ENCODE data around the gene FRY.

The FRY gene

DNA sequence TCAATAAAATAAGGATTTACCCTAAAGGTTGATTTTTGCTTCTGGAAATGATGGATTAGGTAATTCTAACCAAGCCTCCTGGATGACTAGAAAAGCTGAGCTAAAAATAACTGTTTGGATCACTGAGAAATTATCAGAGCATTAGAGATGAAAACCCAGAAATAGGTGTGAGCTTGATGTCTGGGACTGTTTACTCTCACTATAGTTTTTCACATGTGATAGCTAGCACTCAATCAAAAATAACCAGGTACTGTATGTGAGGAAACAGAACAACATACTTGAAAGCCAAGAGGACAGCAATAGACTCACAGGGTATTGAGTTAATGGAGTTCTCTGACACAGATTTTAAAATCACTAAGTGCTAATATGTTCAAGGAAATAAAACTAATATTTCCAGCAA is 274.1 kb downstream of the FRY start:
- no peak for DNase-seq (ENCODE audit: low read depth in 2 of 2)

GRCh38 chr13:32309312-32310133 is 277.9 kb downstream of the FRY start:
- DNase-seq (ENCODE audit: low read depth in 2 of 2): no peak

DNA sequence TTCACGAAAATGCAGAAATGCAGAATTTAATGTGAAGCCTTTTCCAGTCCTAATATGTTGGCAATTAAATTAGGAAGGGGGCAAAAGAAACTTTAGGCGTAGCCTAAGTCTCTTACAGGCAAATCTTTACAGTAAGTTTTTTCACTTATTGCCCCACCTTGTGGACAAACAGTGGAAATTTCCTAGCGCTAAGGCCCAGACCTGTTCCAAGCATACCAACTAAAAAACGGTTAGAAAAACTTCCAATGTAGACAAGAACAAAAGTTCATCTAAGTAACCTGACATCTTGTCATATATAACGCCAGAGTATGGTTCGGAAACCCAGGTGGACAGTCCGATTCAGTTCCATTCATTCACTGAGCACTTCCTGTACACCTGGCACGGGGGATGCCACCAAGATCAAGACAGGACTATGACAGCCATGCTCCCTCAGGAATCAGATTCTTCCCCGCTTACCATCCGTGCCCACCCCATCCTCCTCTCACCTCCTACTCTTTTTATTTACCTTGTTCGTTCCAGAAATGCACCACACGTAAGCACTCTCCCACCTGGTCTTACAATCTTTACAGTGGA is 278.6 kb downstream of the FRY start:
- no peak for DNase-seq (ENCODE audit: low read depth in 2 of 2)

DNA sequence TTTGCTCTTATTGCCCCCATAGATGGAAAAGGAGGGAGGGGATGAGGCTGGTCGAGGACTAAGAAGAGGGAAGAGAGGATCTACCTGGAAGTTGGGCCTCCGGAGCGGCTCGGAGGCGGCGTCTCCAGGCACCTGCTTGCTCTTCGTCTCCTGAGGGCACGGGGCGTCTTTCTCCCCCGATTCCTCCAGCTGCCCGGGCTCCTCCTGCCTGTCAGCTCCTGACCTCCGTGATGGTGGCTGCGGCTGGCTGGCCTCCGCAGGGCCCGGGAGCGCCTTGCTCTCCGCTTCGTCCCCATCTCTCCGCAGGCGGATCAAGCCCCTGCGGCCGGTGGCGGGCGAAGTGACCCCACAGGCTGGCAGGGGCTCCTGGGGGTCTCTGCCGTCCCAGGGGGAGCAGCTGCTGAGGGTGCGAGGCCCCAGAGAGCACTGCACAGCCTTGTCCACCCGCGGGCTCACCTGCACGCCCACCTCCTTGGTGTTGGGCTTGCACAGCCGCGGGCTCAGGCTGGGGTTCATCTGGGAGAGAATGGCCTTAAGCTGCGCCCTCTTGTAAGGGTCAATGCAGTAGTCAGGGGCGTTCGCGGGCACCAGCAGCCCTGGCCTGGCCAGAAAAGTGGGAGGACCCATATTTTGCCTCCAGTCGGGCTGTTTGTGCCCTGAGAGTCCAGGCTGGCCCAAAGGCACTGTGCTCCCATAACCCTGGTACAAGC is 279.8 kb downstream of the FRY start:
- no peak for DNase-seq (ENCODE audit: low read depth in 2 of 2)

GRCh38 chr13:32314271-32315237 is 283.0 kb downstream of the FRY start:
- peak; percentile 45 to 50 for DNase-seq (ENCODE audit: low read depth in 2 of 2)

- peak; percentile 80 to 86 for DNase-seq (ENCODE audit: low read depth in 2 of 2)
Measured at GRCh38 chr13:32315238-32316027, 283.9 kb downstream of the FRY start, which contains the start of the genes BRCA2 and ZAR1L. Gene BRCA2 (plus strand): TSS chr13:32315508. CDS start chr13:32316461, 953 bp downstream. Gene ZAR1L (minus strand): TSS chr13:32315363. CDS start chr13:32311925, 3,438 bp downstream.

DNA sequence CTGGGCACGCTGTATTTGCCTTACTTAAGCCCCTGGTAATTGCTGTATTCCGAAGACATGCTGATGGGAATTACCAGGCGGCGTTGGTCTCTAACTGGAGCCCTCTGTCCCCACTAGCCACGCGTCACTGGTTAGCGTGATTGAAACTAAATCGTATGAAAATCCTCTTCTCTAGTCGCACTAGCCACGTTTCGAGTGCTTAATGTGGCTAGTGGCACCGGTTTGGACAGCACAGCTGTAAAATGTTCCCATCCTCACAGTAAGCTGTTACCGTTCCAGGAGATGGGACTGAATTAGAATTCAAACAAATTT is 284.4 kb downstream of the FRY start:
- DNase-seq (ENCODE audit: low read depth in 2 of 2): no peak

DNA sequence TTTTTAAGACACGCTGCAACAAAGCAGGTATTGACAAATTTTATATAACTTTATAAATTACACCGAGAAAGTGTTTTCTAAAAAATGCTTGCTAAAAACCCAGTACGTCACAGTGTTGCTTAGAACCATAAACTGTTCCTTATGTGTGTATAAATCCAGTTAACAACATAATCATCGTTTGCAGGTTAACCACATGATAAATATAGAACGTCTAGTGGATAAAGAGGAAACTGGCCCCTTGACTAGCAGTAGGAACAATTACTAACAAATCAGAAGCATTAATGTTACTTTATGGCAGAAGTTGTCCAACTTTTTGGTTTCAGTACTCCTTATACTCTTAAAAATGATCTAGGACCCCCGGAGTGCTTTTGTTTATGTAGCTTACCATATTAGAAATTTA is 284.9 kb downstream of the FRY start:
- DNase-seq (ENCODE audit: low read depth in 2 of 2): no peak

DNA sequence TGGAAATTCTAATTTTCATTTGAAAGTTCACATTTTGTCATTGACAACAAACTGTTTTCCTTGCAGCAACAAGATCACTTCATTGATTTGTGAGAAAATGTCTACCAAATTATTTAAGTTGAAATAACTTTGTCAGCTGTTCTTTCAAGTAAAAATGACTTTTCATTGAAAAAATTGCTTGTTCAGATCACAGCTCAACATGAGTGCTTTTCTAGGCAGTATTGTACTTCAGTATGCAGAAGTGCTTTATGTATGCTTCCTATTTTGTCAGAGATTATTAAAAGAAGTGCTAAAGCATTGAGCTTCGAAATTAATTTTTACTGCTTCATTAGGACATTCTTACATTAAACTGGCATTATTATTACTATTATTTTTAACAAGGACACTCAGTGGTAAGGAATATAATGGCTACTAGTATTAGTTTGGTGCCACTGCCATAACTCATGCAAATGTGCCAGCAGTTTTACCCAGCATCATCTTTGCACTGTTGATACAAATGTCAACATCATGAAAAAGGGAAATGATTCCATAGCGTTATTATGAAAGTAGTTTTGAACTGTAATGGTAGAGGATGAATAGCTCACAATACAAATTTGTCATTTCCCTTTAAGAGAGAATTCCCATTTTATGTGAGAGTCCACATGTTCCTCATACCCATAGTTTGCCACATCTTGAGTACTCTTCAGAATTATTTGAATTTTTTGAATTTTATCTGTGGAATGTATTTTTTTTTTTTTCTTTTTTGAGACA is 286.3 kb downstream of the FRY start:
- DNase-seq (ENCODE audit: low read depth in 2 of 2): no peak

- no peak for DNase-seq (ENCODE audit: low read depth in 2 of 2)
Measured at GRCh38 chr13:32320528-32320927, 289.0 kb downstream of the FRY start.

DNA sequence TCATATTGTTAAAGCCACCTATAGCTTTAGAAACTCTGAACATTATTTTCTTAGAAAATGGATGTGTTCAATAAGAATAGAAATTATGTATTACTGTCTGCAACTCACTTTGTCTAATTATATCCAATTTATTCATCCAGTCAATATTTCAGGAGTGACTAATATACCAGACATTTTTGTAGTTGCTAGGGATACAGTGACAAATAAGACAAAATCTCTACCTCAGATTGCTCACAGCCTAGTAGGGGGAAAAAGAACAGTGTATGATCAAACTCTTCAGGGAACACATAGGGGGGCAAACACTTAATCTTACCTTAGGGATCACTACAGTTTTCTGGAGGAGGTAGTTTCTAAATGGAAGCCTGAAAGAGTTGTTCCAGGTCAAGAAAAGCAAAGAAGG is 292.3 kb downstream of the FRY start:
- no peak for DNase-seq (ENCODE audit: low read depth in 2 of 2)

DNA sequence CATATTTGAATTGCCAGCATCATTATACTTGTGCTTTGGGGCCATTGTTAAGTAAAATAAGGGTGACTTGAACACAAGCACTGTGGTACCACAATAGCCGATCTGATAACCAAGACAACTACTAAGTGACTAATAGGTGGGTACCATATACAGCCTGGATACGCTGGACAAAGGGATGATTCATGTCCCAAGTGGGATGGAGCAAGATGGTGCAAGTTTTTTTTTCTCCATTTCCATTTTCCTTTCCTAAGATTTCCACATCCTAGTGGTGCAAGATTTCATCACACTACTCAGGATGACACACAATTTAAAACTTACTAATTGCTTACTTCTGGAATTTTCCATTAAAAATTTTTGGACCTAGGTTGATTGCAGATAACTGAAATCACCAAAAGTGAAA is 298.9 kb downstream of the FRY start:
- no peak for DNase-seq (ENCODE audit: low read depth in 2 of 2)

DNA sequence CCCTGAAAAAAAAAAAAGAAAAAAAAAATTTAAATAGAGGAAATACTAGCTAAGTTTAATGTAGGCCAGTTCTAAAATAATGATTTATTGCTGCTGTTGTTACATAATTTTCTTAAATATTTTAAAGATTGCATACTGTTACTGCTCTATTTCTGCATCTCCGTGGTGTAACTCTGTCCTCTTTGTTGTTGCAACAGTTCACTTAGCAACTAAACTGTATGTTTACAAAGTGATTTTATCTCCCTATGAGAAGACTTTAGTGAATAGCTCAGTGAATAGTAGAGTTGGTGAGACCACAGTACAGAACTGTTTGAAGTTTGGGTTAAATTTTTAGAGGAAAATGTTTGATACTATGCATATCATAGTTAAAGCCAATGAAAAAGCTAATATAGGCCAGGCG is 303.1 kb downstream of the FRY start:
- no peak for DNase-seq (ENCODE audit: low read depth in 2 of 2)

DNA sequence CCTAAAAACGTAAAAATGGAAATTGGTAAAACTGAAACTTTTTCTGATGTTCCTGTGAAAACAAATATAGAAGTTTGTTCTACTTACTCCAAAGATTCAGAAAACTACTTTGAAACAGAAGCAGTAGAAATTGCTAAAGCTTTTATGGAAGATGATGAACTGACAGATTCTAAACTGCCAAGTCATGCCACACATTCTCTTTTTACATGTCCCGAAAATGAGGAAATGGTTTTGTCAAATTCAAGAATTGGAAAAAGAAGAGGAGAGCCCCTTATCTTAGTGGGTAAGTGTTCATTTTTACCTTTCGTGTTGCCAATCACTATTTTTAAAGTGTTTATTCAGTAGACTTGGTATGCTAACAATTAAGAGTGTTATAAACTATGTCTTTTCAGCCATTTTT is 309.3 kb downstream of the FRY start:
- DNase-seq (ENCODE audit: low read depth in 2 of 2): no peak

- DNase-seq (ENCODE audit: low read depth in 2 of 2): no peak
Measured at GRCh38 chr13:32347651-32348050, 316.1 kb downstream of the FRY start.
